DOHH2 (cell line): ENCODE results near the gene ZNF629.

Experiments
- H3F3A ChIP-seq: fragments of 200-600 bp; sonication (generic), shearing (Covaris generic); 2 replicates; pipeline ENCODE4 v1.6.0; 2016; ENCODE audit warnings: antibody characterized with exemption, mild to moderate bottlenecking; ENCODE audit not compliant: control insufficient read depth, insufficient read depth
- H3K27ac ChIP-seq: fragments of 200-600 bp; sonication (generic); 2 replicates; pipeline ENCODE4 v1.5.1; 2014; ENCODE audit warnings: low read depth, mild to moderate bottlenecking, low read length, moderate library complexity
- H3K27me3 ChIP-seq: fragments of 200-600 bp; sonication (generic); 2 replicates; pipeline ENCODE4 v1.6.1; 2014; ENCODE audit warnings: mild to moderate bottlenecking, low read length, mixed read lengths; ENCODE audit not compliant: control insufficient read depth
- H3K36me3 ChIP-seq: fragments of 200-600 bp; sonication (generic); 2 replicates; pipeline ENCODE4 v1.6.1; 2014; ENCODE audit warnings: mild to moderate bottlenecking, low read length, moderate library complexity, mixed read lengths; ENCODE audit not compliant: control insufficient read depth
- H3K4me1 ChIP-seq: fragments of 200-600 bp; sonication (generic); 2 replicates; pipeline ENCODE4 v1.6.1; 2014; ENCODE audit warnings: mild to moderate bottlenecking, low read length, mixed read lengths; ENCODE audit not compliant: control insufficient read depth
- H3K4me2 ChIP-seq: fragments of 200-600 bp; sonication (generic); 2 replicates; pipeline ENCODE4 v1.6.0; 2014; ENCODE audit warnings: mild to moderate bottlenecking, low read length, moderate library complexity
- H3K4me3 ChIP-seq: fragments of 200-600 bp; sonication (generic); 2 replicates; pipeline ENCODE4 v1.5.1; 2014; ENCODE audit warnings: mild to moderate bottlenecking, low read length, mixed read lengths
- H3K79me2 ChIP-seq: fragments of 200-600 bp; sonication (generic); 2 replicates; pipeline ENCODE4 v1.6.1; 2014; ENCODE audit warnings: mild to moderate bottlenecking, low read length, mixed read lengths; ENCODE audit not compliant: control insufficient read depth
- H3K9me2 ChIP-seq: fragments of 200-600 bp; sonication (generic); replicated peaks from 2 replicates; pipeline ENCODE4 v1.6.1; 2014; ENCODE audit warnings: mild to moderate bottlenecking, low read length, mixed read lengths; ENCODE audit not compliant: control insufficient read depth
- H3K9me3 ChIP-seq: fragments of 200-600 bp; sonication (generic); 2 replicates; pipeline ENCODE4 v1.6.1; 2014; ENCODE audit warnings: antibody characterized with exemption, low read length, mixed read lengths; ENCODE audit not compliant: control insufficient read depth, insufficient read depth
- H4K20me1 ChIP-seq: fragments of 200-600 bp; sonication (generic); 2 replicates; pipeline ENCODE4 v1.6.0; 2014; ENCODE audit warnings: low read depth, mild to moderate bottlenecking, antibody characterized with exemption, low read length, moderate library complexity; ENCODE audit not compliant: control insufficient read depth, insufficient read depth
- EZH2phosphoT487 ChIP-seq: fragments of 200-600 bp; sonication (generic); IDR thresholded peaks from 2 replicates; pipeline ENCODE4 v1.6.1; 2017; ENCODE audit warnings: borderline replicate concordance, mild to moderate bottlenecking, antibody characterized with exemption, low read length, moderate library complexity, mixed read lengths
- TF ChIP-seq, protein P1 (sequence below): fragments of 200-600 bp; sonication (generic); IDR thresholded peaks from one replicate; pipeline ENCODE4 v1.5.1; 2014; ENCODE audit warnings: antibody characterized with exemption, mild to moderate bottlenecking, low read depth, low read length; ENCODE audit not compliant: poor library complexity, severe bottlenecking

The ZNF629 gene

GRCh38 chr16:30757316-30757715 is 29.7 kb downstream of the ZNF629 start:
- no peak overlapping the region for H3K27ac ChIP-seq
- H3K9me3 ChIP-seq: no peaks in the 10 kb centered on the region
- H3K27me3 ChIP-seq: no peaks in the 10 kb centered on the region
- H3K4me1 ChIP-seq: peaks cover 29% of the 10 kb centered on the region
- no peak overlapping the region for H3K4me3 ChIP-seq
- H3K36me3 ChIP-seq: peaks cover 72% of the 10 kb centered on the region
- H3K9me2 ChIP-seq: no peaks in the 10 kb centered on the region
- TF ChIP-seq, protein P1, sequence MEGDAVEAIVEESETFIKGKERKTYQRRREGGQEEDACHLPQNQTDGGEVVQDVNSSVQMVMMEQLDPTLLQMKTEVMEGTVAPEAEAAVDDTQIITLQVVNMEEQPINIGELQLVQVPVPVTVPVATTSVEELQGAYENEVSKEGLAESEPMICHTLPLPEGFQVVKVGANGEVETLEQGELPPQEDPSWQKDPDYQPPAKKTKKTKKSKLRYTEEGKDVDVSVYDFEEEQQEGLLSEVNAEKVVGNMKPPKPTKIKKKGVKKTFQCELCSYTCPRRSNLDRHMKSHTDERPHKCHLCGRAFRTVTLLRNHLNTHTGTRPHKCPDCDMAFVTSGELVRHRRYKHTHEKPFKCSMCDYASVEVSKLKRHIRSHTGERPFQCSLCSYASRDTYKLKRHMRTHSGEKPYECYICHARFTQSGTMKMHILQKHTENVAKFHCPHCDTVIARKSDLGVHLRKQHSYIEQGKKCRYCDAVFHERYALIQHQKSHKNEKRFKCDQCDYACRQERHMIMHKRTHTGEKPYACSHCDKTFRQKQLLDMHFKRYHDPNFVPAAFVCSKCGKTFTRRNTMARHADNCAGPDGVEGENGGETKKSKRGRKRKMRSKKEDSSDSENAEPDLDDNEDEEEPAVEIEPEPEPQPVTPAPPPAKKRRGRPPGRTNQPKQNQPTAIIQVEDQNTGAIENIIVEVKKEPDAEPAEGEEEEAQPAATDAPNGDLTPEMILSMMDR: no peak
- no peak for TF ChIP-seq EZH2phosphoT487
- H3K79me2 ChIP-seq: peaks cover 26% of the 10 kb centered on the region
- H3K4me2 ChIP-seq: no peak overlapping the region
- H3F3A ChIP-seq: peaks cover 21% of the 10 kb centered on the region
- no peaks in the 10 kb centered on the region for H4K20me1 ChIP-seq

- Histone ChIP-seq H3K79me2 (peaks cover 22% of the 10 kb centered on the region), H3K36me3 (peaks cover 71% of the 10 kb centered on the region), H3K9me2 (no peaks in the 10 kb centered on the region), H3F3A (peaks cover 23% of the 10 kb centered on the region), H3K4me3 (no peak overlapping the region), H3K27me3 (no peaks in the 10 kb centered on the region), H3K4me2 (no peak overlapping the region), H3K4me1 (peaks cover 29% of the 10 kb centered on the region), H3K27ac (no peak overlapping the region), H3K9me3 (no peaks in the 10 kb centered on the region), H4K20me1 (no peaks in the 10 kb centered on the region)
- no peak for TF ChIP-seq EZH2phosphoT487
- TF ChIP-seq, protein P1: no peak
Measured at GRCh38 chr16:30756781-30757100, 30.3 kb downstream of the ZNF629 start.

- no peak overlapping the region for H3K27ac ChIP-seq
- peaks cover 21% of the 10 kb centered on the region for H3K79me2 ChIP-seq
- no peak overlapping the region for H3K4me2 ChIP-seq
- no peaks in the 10 kb centered on the region for H4K20me1 ChIP-seq
- no peak overlapping the region for H3K4me3 ChIP-seq
- H3K9me2 ChIP-seq: no peaks in the 10 kb centered on the region
- peaks cover 23% of the 10 kb centered on the region for H3F3A ChIP-seq
- no peaks in the 10 kb centered on the region for H3K27me3 ChIP-seq
- no peak for TF ChIP-seq EZH2phosphoT487
- TF ChIP-seq, protein P1: no peak
- H3K4me1 ChIP-seq: peaks cover 29% of the 10 kb centered on the region
- H3K9me3 ChIP-seq: no peaks in the 10 kb centered on the region
- peaks cover 75% of the 10 kb centered on the region for H3K36me3 ChIP-seq
Measured at GRCh38 chr16:30755955-30756780, 30.8 kb downstream of the ZNF629 start.
